GM18867 (cell line): ENCODE data around the gene TNPO3.
"Not testable (repeated sequence)": the region's sequence is repeated elsewhere in the genome, so short reads cannot be mapped to it uniquely, and the experiment has no call there.

Experiments used
- ATAC-seq: cut with Tn5 transposase; IDR thresholded peaks from one replicate; pipeline ENCODE4 v1.9.1; 2021; ENCODE audit warnings: mild to moderate bottlenecking, moderate library complexity; ENCODE audit not compliant: unreplicated experiment

Gene TNPO3

GRCh38 chr7:129072479-129073011 lies 17.6 kb upstream of the TNPO3 start:
- ATAC-seq, result no peak

- no peak for ATAC-seq
Measured at GRCh38 chr7:129069021-129069420, 14.1 kb upstream of the TNPO3 start.

GRCh38 chr7:129067943-129068548 lies 13.1 kb upstream of the TNPO3 start:
- ATAC-seq, result no peak

GRCh38 chr7:129067132-129067561 lies 12.2 kb upstream of the TNPO3 start:
- ATAC-seq, result not testable (repeated sequence)

- no peak for ATAC-seq
Measured at GRCh38 chr7:129066290-129067131, 11.6 kb upstream of the TNPO3 start.

- ATAC-seq, result no peak
Measured at GRCh38 chr7:129055861-129056464, 1.1 kb upstream of the TNPO3 start.

- peak; percentile 36 for ATAC-seq
Measured at GRCh38 chr7:129055294-129055816, 444 bp upstream of the TNPO3 start.

- no peak for ATAC-seq
Measured at GRCh38 chr7:129053938-129054437, 923 bp downstream of the TNPO3 start.

GRCh38 chr7:129052441-129052840 lies 2.5 kb downstream of the TNPO3 start:
- no peak for ATAC-seq

GRCh38 chr7:129051459-129051858 lies 3.5 kb downstream of the TNPO3 start:
- ATAC-seq, result not testable (repeated sequence)

- no peak for ATAC-seq
Measured at GRCh38 chr7:129047761-129048160, 7.2 kb downstream of the TNPO3 start.

- no peak for ATAC-seq
Measured at GRCh38 chr7:129045682-129046081, 9.2 kb downstream of the TNPO3 start.

GRCh38 chr7:129043012-129043411 lies 11.9 kb downstream of the TNPO3 start:
- ATAC-seq, result no peak

GRCh38 chr7:129041142-129042085 lies 13.5 kb downstream of the TNPO3 start:
- ATAC-seq, result no peak

- ATAC-seq, result not testable (repeated sequence)
Measured at GRCh38 chr7:129038468-129038867, 16.4 kb downstream of the TNPO3 start.

- no peak for ATAC-seq
Measured at GRCh38 chr7:129037585-129037984, 17.3 kb downstream of the TNPO3 start.

GRCh38 chr7:129032017-129032416 lies 22.9 kb downstream of the TNPO3 start:
- ATAC-seq, result no peak

GRCh38 chr7:129030440-129030839 lies 24.5 kb downstream of the TNPO3 start:
- no peak for ATAC-seq

- ATAC-seq, result no peak
Measured at GRCh38 chr7:129024125-129024524, 30.8 kb downstream of the TNPO3 start.

GRCh38 chr7:129021656-129022055 lies 33.3 kb downstream of the TNPO3 start:
- no peak for ATAC-seq
